HEK293 (cell line): ENCODE results near the gene WDR6.
A peak's percentile ranks its signal among the peaks of the same experiment; 100 is the strongest.

Experiments used
- CTCF ChIA-PET: fragments of 350-600 bp; formaldehyde crosslinking; extraction: SDS; loops from one replicate; lab custom pipeline; 2021; ENCODE audit warnings: antibody characterized with exemption; lab: Yijun Ruan, JAX
- POLR2A ChIA-PET: fragments of 300-600 bp; formaldehyde crosslinking; extraction: SDS; loops from one replicate; lab custom pipeline; 2020; ENCODE audit warnings: antibody characterized with exemption, inconsistent platforms; lab: Yijun Ruan, JAX
- H3K27ac ChIP-seq: fragments of 200-500 bp; sonication (Bioruptor generic); 2 replicates; pipeline ENCODE4 v1.5.1; 2014; ENCODE audit warnings: low read depth, low read length, control low read depth, inconsistent platforms; ENCODE audit errors: extremely low read depth
- H3K36me3 ChIP-seq, 2 experiments: fragments of 200-500 bp in 1 of 2; sonication (Bioruptor generic) in 1 of 2; 1 replicate in 1 of 2; 2 replicates in 1 of 2; pipeline ENCODE4 v1.5.1; 2014 to 2017; ENCODE audit warnings: inconsistent platforms in 2 of 2, low read length in 2 of 2; ENCODE audit not compliant: control insufficient read depth in 2 of 2, insufficient read depth in 1 of 2
- H3K4me1 ChIP-seq: fragments of 200-500 bp; sonication (Bioruptor generic); 2 replicates; pipeline ENCODE4 v1.5.1; 2014; ENCODE audit warnings: mild to moderate bottlenecking, low read length, inconsistent platforms; ENCODE audit not compliant: control insufficient read depth, insufficient read depth
- H3K4me3 ChIP-seq: 2 replicates; pipeline ENCODE4 v1.5.1; 2011; ENCODE audit warnings: low read depth, mild to moderate bottlenecking, control low read depth, low read length, moderate library complexity
- H3K9me3 ChIP-seq: fragments of 200-500 bp; sonication (Bioruptor generic); 2 replicates; pipeline ENCODE4 v1.5.1; 2014; ENCODE audit warnings: low read depth, low read length, inconsistent platforms; ENCODE audit not compliant: control insufficient read depth, insufficient read depth
- GLI4 ChIP-seq: fragments of 450-650 bp; formaldehyde crosslinking; IDR thresholded peaks from 2 replicates; pipeline ENCODE4 v1.5.1; 2016; ENCODE audit warnings: missing biosample characterization, missing genetic modification characterization
- GLIS1 ChIP-seq: fragments of 450-650 bp; formaldehyde crosslinking; IDR thresholded peaks from 2 replicates; pipeline ENCODE4 v1.5.1; 2016; ENCODE audit warnings: missing biosample characterization, missing genetic modification characterization
- MZF1 ChIP-seq: fragments of 450-650 bp; formaldehyde crosslinking; IDR thresholded peaks from 2 replicates; pipeline ENCODE4 v1.5.1; 2017; ENCODE audit warnings: missing biosample characterization, missing genetic modification characterization, borderline replicate concordance
- PRDM1 ChIP-seq: fragments of 450-650 bp; formaldehyde crosslinking; IDR thresholded peaks from 2 replicates; pipeline ENCODE4; 2016; ENCODE audit warnings: missing biosample characterization, missing genetic modification characterization
- RBAK ChIP-seq: fragments of 450-650 bp; formaldehyde crosslinking; IDR thresholded peaks from 2 replicates; pipeline ENCODE4 v1.5.1; 2016; ENCODE audit warnings: missing biosample characterization, missing genetic modification characterization
- REPIN1 ChIP-seq: fragments of 450-650 bp; formaldehyde crosslinking; IDR thresholded peaks from 2 replicates; pipeline ENCODE4 v1.5.1; 2017; ENCODE audit warnings: missing biosample characterization, missing genetic modification characterization, low read depth
- SCRT2 ChIP-seq: fragments of 450-650 bp; formaldehyde crosslinking; IDR thresholded peaks from 2 replicates; pipeline ENCODE4 v1.5.1; 2016; ENCODE audit warnings: missing biosample characterization, missing genetic modification characterization
- TRIM28 ChIP-seq: IDR thresholded peaks from 2 replicates; pipeline ENCODE4 v1.6.1; 2011; ENCODE audit warnings: low read length, control low read depth, borderline replicate concordance
- ZBTB10 ChIP-seq: fragments of 450-650 bp; formaldehyde crosslinking; IDR thresholded peaks from 2 replicates; pipeline ENCODE4 v1.5.1; 2016; ENCODE audit warnings: missing biosample characterization, missing genetic modification characterization
- ZFP37 ChIP-seq: fragments of 450-650 bp; formaldehyde crosslinking; IDR thresholded peaks from 2 replicates; pipeline ENCODE4 v1.5.1; 2016; ENCODE audit warnings: missing biosample characterization, missing genetic modification characterization
- ZFP41 ChIP-seq: fragments of 450-650 bp; formaldehyde crosslinking; IDR thresholded peaks from 2 replicates; pipeline ENCODE4 v1.5.1; 2016; ENCODE audit warnings: missing biosample characterization, missing genetic modification characterization, borderline replicate concordance
- ZFP69B ChIP-seq: fragments of 450-650 bp; formaldehyde crosslinking; IDR thresholded peaks from 2 replicates; pipeline ENCODE4 v1.5.1; 2016; ENCODE audit warnings: missing biosample characterization, missing genetic modification characterization
- ZIC2 ChIP-seq: fragments of 450-650 bp; formaldehyde crosslinking; IDR thresholded peaks from 2 replicates; pipeline ENCODE4 v1.5.1; 2016; ENCODE audit warnings: missing biosample characterization, missing genetic modification characterization
- ZNF10 ChIP-seq: fragments of 450-650 bp; formaldehyde crosslinking; IDR thresholded peaks from 2 replicates; pipeline ENCODE4 v1.5.1; 2017; ENCODE audit warnings: missing biosample characterization, missing genetic modification characterization
- ZNF138 ChIP-seq: fragments of 450-650 bp; formaldehyde crosslinking; IDR thresholded peaks from 2 replicates; pipeline ENCODE4 v1.5.1; 2016; ENCODE audit warnings: missing biosample characterization, missing genetic modification characterization, borderline replicate concordance
- ZNF140 ChIP-seq: fragments of 450-650 bp; formaldehyde crosslinking; IDR thresholded peaks from 2 replicates; pipeline ENCODE4 v1.5.1; 2016; ENCODE audit warnings: missing biosample characterization, missing genetic modification characterization
- ZNF24 ChIP-seq: fragments of 450-650 bp; formaldehyde crosslinking; IDR thresholded peaks from 2 replicates; pipeline ENCODE4 v1.5.1; 2016; ENCODE audit warnings: missing biosample characterization, missing genetic modification characterization
- ZNF366 ChIP-seq: fragments of 450-650 bp; formaldehyde crosslinking; conservative IDR thresholded peaks from 2 replicates; pipeline ENCODE4 v1.5.1; 2016; ENCODE audit warnings: missing biosample characterization, missing genetic modification characterization
- ZNF391 ChIP-seq: fragments of 450-650 bp; formaldehyde crosslinking; IDR thresholded peaks from 2 replicates; pipeline ENCODE4 v1.5.1; 2016; ENCODE audit warnings: low read depth, missing biosample characterization, missing genetic modification characterization, borderline replicate concordance
- ZNF394 ChIP-seq: fragments of 450-650 bp; formaldehyde crosslinking; IDR thresholded peaks from 2 replicates; pipeline ENCODE4 v1.5.1; 2016; ENCODE audit warnings: missing biosample characterization, missing genetic modification characterization, mild to moderate bottlenecking, moderate library complexity, borderline replicate concordance
- ZNF518A ChIP-seq: fragments of 450-650 bp; formaldehyde crosslinking; conservative IDR thresholded peaks from 2 replicates; pipeline ENCODE4 v1.5.1; 2016; ENCODE audit warnings: low read depth, missing biosample characterization, missing genetic modification characterization
- ZNF561 ChIP-seq: fragments of 450-650 bp; IDR thresholded peaks from 2 replicates; pipeline ENCODE4 v1.5.1; 2018; ENCODE audit warnings: missing biosample characterization, missing genetic modification characterization, borderline replicate concordance
- ZNF600 ChIP-seq: fragments of 450-650 bp; formaldehyde crosslinking; IDR thresholded peaks from 2 replicates; pipeline ENCODE4 v1.5.1; 2016; ENCODE audit warnings: missing biosample characterization, missing genetic modification characterization
- ZNF654 ChIP-seq: fragments of 450-650 bp; formaldehyde crosslinking; IDR thresholded peaks from 2 replicates; pipeline ENCODE4 v1.5.1; 2016; ENCODE audit warnings: low read depth, missing biosample characterization, missing genetic modification characterization
- ZNF76 ChIP-seq: fragments of 450-650 bp; formaldehyde crosslinking; IDR thresholded peaks from 2 replicates; pipeline ENCODE4; 2016; ENCODE audit warnings: low read depth, missing biosample characterization, missing genetic modification characterization, borderline replicate concordance
- ZNF777 ChIP-seq: fragments of 450-650 bp; formaldehyde crosslinking; IDR thresholded peaks from 2 replicates; pipeline ENCODE4 v1.5.1; 2017; ENCODE audit warnings: missing biosample characterization, missing genetic modification characterization, borderline replicate concordance
- ZSCAN4 ChIP-seq: fragments of 450-650 bp; formaldehyde crosslinking; IDR thresholded peaks from 2 replicates; pipeline ENCODE4 v1.5.1; 2017; ENCODE audit warnings: missing biosample characterization, missing genetic modification characterization

The WDR6 gene

GRCh38 chr3:49007068-49007770 lies at the start of gene WDR6:
Gene WDR6 (plus strand): TSS chr3:49007391. CDS start chr3:49007432, 41 bp downstream.
- H3K4me3 ChIP-seq: peak within 1 kb of the TSS; percentile 74
- H3K4me1 ChIP-seq: no peaks in the 10 kb centered on the region
- H3K36me3 ChIP-seq: peaks cover 3 to 18% of the 10 kb centered on the region in 2 experiments; a peak in 2 of 3 replicates
- POLR2A ChIA-PET: interaction anchor here (0.6 to 4.4 kb wide), 19 partner anchors 11 to 461 kb away, joined by 3 to 141 read pairs (median 5); partner anchors contain the start of genes ARIH2, DALRD3, IMPDH2 and IP6K2
- CTCF ChIA-PET: interaction anchor here (0.5 to 3.8 kb wide), 10 partner anchors 14 to 689 kb away, joined by 3 to 20 read pairs (median 4); partner anchors contain the start of genes NDUFAF3 and P4HTM
- H3K9me3 ChIP-seq: no peaks in the 10 kb centered on the region
- H3K27ac ChIP-seq: peak within 1 kb of the TSS; percentile 93
- TF ChIP-seq ZNF654 (tag by site-specific recombination) (no peak), REPIN1 (tag by site-specific recombination) (0 out of 2 replicates have a peak, but pooled peaks have one; percentile 74), ZNF138 (tag by site-specific recombination) (no peak), ZNF76 (tag by site-specific recombination) (peak; percentile 85), ZNF366 (tag by site-specific recombination) (0 out of 2 replicates have a peak, but pooled peaks have one; percentile 53), GLIS1 (tag by site-specific recombination) (no peak), ZNF10 (tag by site-specific recombination) (no peak), ZNF600 (tag by site-specific recombination) (no peak; the same call in 1 of the 2 replicates), MZF1 (tag by site-specific recombination) (0 out of 2 replicates have a peak, but pooled peaks have one; percentile 14), ZFP69B (tag by site-specific recombination) (peak; percentile 28; the same call in 1 of the 2 replicates), ZNF394 (peak; percentile 31; the same call in 1 of the 2 replicates), SCRT2 (peak; percentile 100), ZFP37 (peak; percentile 78), ZNF561 (tag by site-specific recombination) (0 out of 2 replicates have a peak, but pooled peaks have one; percentile 34), ZFP41 (tag by site-specific recombination) (no peak), ZNF518A (tag by site-specific recombination) (0 out of 2 replicates have a peak, but pooled peaks have one; percentile 16), ZIC2 (tag by site-specific recombination) (0 out of 2 replicates have a peak, but pooled peaks have one; percentile 29), ZNF24 (tag by site-specific recombination) (peak; percentile 9; the same call in 1 of the 2 replicates), GLI4 (tag by site-specific recombination) (peak; percentile 91), TRIM28 (no peak), ZSCAN4 (tag by site-specific recombination) (peak; percentile 42; the same call in 1 of the 2 replicates), RBAK (tag by site-specific recombination) (no peak), ZNF391 (tag by site-specific recombination) (no peak), PRDM1 (tag by site-specific recombination) (no peak), ZNF777 (tag by site-specific recombination) (peak; percentile 68; the same call in 1 of the 2 replicates), ZNF140 (tag by site-specific recombination) (no peak), ZBTB10 (peak; percentile 89; the same call in 1 of the 2 replicates)
